DMS53 treated with DMSO at 0.1 percent for 48 hours (cell line): ENCODE results near the gene FIBP.
A peak's percentile ranks its signal among the peaks of the same experiment; 100 is the strongest.

Source experiments
- DNase-seq: peaks from one replicate; lab custom pipeline; 2025; ENCODE audit not compliant: unreplicated experiment; lab: John Stamatoyannopoulos, UW

Gene FIBP

DNA sequence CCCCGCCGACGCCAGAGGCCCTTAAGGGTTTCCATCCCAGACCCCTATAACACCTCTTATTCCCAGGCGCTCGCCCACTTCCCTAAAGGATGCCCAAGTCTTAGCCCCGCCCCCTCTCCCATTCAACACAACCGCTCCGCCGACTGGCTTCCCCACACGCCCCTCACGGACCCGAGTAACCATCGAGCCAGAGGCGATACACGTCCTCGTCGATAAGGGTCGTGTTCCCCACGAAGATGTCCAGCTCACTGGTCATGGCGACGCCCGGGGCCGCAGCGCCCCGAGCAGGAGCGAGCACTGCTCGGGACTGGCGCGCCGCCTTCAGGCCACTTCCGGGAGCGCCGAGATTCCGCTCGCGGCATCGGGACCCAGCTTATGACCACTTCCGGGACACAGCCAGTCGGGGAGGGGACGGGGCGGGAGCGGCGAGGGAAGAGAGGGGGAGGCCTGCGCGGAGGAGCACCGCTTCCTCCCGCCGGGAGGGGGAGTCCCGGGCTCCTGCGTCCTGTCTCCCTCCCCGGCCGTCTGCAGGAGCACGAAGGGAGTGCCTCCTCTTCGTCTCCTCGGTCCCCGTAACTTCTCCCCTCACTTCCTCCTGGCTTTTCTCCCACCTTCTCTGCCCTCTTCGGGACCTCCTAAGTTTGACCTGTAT lies at the start of gene FIBP:
TSS of gene FIBP (minus strand) at position 309 of the 652 bp plus-strand sequence. CDS start at position 256, 53 bp downstream.
- peak; percentile 91 for DNase-seq

DNA sequence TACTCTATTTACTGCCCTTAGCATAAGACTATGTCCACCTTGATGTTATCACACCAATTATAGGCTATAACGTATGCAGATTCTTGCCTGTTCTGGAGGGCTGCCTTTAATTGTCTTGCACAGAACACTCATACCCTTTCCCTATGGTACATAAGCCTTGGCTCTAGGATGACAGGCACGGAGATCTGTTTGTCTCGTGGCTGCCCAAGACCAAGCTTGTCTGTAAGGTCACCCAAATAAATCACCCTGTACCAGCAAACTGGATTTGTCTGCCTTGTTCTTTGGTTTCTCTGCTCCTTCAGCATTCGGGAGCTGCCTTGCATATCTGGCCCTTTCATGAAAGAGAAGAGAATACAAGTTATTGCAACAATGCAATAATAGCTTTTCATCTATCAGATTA lies 49.5 kb upstream of the FIBP start:
- no peak for DNase-seq

DNA sequence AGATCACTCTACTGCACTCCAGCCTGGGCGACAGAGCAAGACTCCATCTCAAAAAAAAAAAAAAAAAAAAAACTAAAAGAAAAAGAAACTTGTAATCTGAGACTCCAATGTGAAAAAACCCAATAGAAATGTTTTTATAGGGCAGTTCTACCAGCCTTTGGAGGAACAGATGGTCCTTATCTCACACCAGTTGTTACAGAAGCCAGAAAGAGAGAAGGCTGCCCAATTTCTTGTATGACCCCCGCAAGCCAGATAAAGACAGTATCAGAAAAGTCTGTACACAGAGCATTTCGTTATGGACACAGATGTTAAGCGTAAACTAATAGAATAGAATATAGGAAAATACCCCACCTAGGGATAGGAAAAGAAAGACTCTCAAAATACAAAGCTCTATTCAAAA lies 45.7 kb upstream of the FIBP start:
- no peak for DNase-seq

DNA sequence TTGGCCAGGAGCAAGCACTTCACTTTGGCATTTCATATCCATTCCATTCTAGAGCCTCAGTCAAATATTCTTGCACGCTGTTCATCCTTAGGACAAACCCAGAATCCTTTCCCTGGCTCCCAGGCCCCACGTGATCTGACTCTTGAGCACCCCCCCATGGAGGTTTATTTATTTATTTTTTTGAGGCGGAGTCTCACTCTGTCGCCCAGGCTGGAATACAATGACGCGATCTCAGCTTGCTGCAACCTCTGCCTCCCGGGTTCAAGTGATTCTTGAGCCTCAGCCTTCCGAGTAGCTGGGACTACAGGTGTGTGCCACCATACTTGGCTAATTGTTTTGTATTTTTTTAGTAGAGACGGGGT lies 44.3 kb upstream of the FIBP start:
- no peak for DNase-seq

DNA sequence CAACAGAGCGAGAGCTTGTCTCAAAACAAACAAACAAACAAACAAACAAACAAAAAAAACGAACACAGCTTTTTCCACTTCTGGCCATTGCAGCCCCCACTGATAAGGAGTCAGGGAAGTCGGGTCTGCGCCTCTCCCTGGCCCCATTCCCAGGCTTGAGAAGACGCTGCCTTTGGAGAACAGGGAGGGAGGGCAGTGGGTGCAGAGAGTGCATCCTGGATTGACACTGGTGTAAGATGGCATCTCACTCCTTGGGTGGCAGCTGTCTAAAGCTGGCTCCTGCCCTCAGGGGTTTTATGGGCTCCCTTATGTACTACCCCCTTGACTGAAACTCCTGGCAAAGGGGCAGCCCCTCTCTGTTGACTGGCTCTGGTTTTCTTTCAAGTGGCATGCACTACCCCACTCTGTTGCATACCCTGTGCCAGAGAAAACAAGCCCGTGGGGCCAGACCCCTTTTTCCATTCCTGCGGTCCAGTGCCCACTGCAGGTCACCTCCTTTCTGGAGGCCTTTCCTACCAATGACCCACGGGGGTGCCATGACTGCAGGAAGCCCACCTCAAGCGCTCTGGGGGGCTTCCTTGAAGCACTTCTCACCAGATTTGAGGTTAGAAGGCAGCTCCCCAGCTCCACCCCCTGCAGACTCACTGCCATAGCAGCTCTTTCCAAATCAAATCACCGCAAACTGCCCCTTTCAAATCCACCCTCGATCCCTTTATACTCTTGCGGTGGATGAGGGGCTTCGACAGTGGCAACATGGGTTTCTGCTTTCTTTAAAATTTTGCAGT lies 43.7 kb upstream of the FIBP start:
- DNase-seq = no peak

DNA sequence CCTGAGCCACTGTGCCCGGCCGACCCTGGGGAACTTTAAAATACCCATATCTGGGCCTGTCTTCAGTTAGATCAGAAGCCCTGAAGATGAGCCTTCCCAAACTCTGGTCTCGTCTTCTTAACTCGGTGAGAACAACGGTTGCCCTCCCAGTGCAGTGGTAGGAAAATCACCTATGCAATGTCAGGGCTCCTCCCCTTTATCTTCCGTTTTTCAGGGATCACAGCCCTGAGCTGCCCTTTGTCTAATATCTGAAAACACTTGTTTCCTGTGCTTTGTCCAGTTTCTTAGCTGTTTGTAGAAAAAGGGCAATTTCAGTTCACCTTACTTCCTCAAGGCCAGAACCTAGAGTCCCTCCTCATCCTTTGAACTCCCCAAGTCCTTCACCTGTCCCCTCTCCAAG lies 40.4 kb upstream of the FIBP start:
- no peak for DNase-seq

DNA sequence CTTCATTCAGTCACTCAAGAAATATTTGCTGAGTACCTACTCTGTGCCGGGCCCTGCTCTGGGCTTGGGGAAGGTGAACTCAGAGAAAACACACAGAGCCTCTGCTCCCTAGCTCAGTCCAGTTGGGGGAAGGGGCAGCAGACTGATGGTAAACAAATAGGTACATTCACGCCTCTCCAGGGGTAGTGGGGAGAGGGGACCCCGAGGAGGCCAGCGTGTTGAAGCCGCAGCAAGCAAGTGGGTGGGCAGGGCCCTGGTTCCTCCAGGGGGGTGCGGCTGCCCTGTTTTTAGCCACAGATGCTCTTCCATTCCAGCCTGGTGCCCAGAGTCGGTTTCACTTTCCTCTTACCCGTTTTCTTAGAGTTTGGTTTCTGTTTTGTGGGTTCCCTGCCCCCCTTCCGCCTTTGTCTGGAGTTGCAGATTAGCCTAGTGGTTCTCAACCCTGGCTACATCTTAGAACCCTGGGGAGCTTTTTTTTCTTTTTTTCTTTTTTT lies 39.7 kb upstream of the FIBP start:
- no peak for DNase-seq

DNA sequence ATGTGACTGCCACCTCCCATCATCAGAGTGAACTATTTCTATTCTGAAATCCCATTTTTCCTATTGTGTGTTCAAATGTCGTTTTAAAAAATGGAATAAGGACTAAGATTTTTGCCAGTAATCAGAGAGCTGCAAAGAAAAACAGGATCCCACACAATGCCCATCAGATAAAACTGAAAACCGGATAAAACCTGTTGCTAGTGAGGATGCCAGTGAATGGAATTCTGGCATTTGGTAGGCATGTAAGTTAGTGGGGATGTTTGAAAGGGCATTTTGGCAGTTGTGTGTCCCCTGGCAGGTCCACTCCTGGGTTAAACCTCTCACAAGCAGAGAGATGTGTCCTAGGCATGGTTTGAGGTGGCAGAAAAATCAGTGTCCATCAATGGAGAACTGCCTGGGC lies 37.1 kb upstream of the FIBP start:
- DNase-seq = no peak

DNA sequence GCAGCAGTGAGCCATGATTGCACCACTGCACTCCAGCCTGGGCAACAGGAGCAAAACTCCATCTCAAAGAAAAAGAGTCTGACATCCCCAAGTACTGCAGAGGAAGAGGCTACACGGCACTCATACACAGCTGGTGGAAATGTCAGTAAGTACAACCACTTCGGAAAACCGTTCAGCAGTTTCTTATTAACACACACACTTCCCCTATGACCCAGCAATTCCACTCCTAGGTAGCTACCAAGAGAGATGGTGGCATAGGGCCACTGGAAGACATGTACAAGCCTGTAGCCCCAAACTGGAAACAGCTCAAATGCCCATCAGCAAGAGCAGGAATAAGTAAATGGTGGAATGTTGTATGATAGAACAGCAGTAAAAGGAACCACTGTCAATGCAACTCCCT lies 34.3 kb upstream of the FIBP start:
- DNase-seq = no peak

DNA sequence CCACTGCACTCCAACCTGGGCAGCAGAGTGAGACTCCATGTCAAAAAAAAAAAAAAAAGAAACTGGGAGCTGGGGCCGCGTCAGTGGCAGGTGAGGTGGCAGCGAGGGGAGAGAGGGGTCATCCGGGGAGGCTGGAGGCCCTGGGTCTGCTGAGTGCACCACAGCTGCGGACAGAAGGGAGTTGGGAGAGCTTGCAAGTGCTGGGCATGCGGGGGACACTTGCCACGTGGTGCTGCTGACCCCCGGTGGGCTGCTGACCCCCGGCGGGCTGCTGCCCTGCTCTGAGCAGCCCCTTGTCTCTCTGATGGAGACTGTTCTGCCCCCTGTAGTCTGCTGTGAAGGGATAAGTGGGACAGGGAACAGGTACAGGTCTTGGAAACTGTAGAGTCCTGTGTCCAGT lies 33.6 kb upstream of the FIBP start:
- no peak for DNase-seq

DNA sequence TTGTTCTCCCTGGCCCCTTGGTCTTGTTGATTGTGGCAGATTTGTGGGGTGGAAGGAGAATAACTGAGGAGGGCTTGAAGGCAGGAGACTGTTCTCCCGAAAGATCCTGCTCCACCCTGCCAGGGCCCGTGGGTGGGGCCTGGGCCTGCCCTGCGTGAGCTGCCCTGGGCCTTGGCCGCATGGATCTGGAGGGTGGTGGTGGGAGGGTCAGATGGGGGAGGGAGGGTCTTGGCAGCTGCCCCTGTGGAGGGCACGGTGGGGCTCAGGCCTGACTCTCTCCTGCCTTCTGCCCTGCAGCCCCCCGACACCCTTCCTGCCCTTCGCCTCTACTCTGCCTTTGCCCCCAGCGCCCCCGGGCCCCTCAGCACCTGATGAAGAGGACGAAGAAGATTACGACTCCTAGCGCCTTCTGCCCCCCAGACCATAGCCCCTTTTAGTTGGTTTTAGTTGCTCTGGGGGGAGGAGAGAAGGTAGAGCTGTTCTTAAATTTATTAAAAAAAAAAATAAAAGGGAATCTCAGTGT lies 32.8 kb upstream of the FIBP start:
- DNase-seq = no peak

DNA sequence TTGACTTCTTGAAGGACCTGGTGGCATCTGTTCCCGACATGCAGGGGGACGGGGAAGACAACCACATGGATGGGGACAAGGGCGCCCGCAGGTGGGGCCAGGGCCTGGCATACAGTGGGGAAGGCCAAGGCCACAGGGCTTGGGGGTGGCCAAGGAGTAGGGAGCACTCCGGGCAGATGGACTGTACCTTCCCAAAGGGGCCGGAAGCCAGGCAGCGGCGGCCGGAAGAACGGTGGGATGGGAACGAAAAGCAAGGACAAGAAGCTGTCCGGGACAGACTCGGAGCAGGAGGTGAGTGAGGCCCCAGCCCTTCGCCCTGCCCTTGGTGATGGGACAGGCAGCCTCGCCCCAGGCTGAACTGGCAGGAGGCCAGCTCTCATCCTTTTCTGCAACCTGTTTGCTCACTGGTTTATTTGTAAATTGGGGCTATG lies 32.1 kb upstream of the FIBP start:
- DNase-seq = no peak

DNA sequence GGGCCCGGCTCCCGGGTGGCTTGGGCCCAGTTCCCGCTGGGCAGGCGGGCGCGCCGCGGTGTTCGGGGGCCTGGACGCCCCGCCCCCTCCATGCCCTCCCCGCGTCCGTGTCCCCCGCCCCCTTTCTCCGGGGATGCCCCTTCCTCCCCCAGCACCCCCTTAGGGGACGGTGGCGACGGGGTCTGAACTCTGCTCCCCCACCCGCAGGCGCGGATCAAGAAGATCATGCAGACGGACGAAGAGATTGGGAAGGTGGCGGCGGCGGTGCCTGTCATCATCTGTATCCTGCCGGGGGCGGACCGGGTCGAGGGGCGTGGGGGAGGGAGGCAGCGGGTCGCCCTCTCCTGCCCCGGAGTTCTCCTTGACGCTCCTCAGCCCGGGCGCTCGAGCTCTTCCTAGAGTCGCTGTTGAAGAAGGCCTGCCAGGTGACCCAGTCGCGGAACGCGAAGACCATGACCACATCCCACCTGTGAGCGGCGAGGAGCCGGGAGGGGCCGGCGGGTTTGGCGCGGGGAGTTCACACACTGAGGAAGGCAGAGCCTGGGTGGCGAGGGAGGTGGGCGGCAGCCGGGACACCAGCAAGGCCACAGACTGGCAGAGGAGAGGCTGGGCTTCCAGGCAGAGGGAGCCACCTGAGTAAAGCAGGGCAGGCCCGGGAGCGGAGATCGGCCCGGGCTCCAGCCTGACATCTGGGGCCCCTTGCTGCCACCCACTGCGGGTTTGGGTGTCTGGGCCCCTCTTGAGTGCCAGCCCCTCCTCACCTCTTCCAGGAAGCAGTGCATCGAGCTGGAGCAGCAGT lies 31.5 kb upstream of the FIBP start:
- DNase-seq = no peak

DNA sequence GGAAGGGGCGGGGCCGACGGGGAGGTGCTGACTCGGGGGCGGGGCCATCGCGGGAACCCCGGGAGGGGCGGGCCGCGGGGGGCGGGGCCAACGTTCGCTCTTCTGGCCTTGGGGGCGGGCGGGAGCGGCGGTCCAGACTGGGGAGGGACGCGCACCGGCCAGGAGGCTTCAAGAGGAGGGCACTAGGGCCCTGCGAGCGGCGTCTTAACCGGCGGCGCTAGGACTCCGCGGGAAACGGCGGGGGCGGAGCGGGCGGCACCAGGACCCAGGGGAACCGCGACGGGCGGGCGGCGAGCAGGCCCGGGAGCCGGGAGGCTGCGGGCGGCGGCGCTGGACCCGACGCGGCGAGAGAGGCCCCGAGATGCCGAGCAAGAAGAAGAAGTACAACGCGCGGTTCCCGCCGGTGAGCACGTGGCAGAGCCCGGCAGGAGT lies 30.9 kb upstream of the FIBP start, which contains the start of gene DRAP1:
TSS of gene DRAP1 (plus strand) at position 286 of the 432 bp plus-strand sequence. CDS start at position 362, 76 bp downstream.
- DNase-seq = peak; percentile 95

DNA sequence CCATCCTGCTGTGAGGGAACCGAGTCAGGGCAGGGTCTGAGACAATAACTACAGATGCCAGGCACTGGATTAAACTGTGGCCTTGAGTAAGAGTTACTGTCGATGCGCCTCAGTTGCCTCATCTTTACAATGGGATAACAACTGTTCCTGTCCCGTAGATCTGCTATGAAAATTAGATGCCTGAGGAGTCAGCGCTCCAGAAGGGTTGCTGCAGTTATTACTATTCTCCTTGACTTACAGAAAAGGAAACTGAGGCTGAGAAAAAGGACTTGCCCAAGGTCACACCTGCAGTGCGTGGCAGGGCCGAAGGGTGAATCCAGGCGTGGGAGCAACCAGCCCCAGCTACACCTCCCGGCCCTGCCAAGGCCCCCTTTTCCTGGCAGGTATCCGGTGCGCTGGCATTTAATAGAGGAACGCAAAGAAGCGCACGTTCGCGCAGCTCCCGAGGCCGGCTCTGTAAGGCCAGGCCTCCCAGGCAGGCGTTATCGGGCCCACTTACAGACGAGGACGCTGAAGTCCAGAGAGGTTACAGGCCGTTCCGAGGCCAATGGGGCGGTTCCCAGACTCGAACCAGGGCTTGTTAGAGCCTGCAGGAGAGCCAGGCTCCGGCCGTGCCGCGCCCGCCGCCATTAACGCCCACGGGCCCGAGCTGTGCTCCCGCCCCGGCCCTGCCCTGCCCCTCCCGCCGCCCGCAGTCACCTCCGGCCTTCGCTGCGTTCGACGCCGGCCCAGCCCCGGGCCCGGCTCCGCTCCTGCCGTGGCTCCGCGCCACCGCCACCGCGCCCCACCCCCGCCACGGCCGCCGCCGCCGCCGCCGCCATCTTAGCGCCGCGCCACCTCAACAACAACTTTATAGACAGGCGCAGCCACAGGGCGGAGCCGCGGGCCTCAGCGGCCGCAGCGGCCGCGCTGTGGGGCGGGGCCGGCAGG lies 30.2 kb upstream of the FIBP start, which contains the start of gene C11orf68:
TSS of gene C11orf68 (minus strand) at position 852 of the 930 bp plus-strand sequence. CDS start at position 821, 31 bp downstream.
- peak; percentile 6 for DNase-seq

DNA sequence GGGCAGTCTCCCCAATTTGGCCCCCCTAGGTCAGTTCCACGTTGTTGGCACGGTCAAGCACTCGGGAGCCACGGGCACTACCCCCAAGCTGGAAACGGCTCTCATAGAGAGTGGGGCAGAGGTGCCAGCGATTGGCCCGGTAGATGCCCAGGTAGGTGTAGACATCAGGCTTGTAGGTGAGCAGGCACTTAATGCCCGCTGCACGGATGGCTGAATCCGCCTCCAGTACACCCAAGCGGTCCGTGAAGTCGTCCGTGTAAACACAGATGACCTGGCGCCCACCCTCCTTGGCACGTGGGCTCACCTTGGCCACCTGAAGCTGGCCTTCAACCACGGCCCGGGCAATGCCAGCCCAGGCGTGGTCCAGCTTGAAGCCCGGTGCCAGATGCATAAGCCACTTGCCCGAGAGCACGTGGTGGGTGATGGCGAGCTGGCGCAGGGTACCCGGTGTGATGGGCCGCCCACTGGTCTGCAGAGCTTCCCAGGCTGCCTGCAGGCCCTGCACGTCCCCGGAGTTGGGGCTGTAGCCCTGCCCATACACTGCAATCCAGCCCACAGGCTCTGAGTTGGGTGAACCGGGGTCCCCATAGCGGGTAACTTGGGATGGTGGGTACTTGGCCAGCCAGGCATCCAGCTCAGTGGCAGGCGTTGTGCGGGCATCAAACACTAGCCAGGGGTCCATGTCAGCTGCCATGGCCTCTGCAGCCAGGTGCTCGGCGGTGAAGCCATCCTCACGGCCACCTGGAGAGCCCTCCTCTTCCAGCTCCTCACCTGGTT lies 29.4 kb upstream of the FIBP start:
- no peak for DNase-seq

DNA sequence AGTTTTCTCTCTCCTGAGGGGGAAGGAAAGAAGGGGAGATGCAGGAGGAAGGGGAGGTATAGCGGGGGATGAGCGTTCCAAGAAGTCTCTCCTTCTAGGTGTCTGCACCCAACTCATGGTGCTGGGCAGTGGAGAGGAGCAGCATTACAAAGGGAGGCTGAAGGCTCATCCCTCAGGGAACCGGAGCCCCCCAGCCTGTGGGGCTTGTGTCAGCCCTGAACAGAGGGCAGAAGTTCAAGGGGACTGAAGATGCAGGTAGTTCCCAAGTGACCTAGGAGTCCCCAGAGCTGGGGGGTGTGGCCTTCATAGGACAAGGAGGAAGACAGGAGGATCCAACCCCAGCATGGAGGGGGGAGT lies 28.8 kb upstream of the FIBP start:
- no peak for DNase-seq

DNA sequence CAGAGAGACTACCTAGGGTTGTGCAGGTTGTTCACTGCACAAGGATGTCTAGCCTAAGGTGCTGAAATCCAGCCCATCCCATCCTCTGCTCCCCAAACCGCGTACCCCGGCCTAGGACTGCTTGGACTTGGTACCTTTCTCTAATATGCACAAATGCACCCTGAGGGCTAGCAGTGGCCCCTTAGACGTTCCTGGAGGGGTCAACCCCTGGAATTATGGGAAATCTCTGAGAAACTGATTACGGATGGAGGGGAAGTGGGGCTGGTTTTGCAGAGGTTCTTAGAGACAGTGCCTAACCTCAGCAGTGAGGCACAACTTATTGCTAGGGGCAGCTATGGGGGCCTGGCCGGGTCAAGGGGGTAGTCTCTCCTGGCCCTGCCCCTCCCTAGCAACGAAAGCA lies 28.1 kb upstream of the FIBP start:
- no peak for DNase-seq

DNA sequence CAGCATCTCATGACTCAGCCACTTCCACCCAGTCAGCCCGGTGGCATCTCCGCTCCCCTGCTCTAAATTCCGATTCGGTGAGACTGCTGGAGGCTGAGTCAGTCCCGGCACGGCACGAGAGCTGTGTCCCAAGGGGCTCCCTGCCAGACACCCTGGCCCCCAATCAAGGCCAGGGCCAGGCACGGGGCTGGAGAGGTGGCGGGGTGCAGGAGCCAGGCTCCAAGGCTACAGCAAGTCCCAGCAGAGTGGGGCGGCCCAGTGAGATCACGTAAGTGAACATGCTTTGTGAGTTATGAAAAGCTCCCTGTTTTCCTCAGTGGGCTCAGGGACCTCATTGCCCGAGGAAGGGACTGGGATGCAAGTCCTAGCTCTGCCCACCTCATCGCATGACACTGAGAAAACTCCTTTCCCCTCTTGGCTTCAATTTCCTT lies 27.6 kb upstream of the FIBP start:
- no peak for DNase-seq
